Upper lobe of right lung (tissue), 1 donor: ENCODE data around the gene GABRR1. TPM values are rescaled to one million over a fixed set of nuclear protein-coding genes. Genes with fewer than 3 reads are reported as not detected.

Experiments
- ATAC-seq: fragments of 200-7000 bp; cut with Tn5 transposase; one replicate; pipeline ENCODE4 v1.9.1; 2020; ENCODE audit warnings: mild to moderate bottlenecking, moderate library complexity
- DNase-seq: peaks from one replicate; pipeline ENCODE4 v3.0.0-alpha.2; 2020
- H3K27ac ChIP-seq: fragments of 200-600 bp; one replicate; pipeline ENCODE4 v1.8.0; 2022
- H3K27me3 ChIP-seq: fragments of 200-600 bp; one replicate; pipeline ENCODE4 v1.8.0; 2022; ENCODE audit warnings: mild to moderate bottlenecking
- H3K36me3 ChIP-seq: fragments of 200-600 bp; one replicate; pipeline ENCODE4 v1.8.0; 2022
- H3K4me1 ChIP-seq: fragments of 200-600 bp; one replicate; pipeline ENCODE4 v1.8.0; 2022
- H3K4me3 ChIP-seq: fragments of 200-600 bp; one replicate; pipeline ENCODE4 v1.8.0; 2022; ENCODE audit warnings: mild to moderate bottlenecking
- H3K9me3 ChIP-seq: fragments of 200-600 bp; one replicate; pipeline ENCODE4 v1.8.0; 2022
- intact Hi-C: fragments of 100-400 bp; cut with DNase I; formaldehyde crosslinking; loops from one replicate; pipeline ENCODE4 v1.11.0; 2022
- total RNA-seq: library from RNA; stranded (reverse); fragmentation: NEBNext Ultra II Directional; extraction: Animal tissue kit (Norgen Biotek cat#: 25700); gene quantifications from one replicate; pipeline ENCODE4 v1.2.1, GENCODE V29; 2021
- TF ChIP-seq, protein P1 (sequence below): fragments of 200-600 bp; IDR thresholded peaks from one replicate; pipeline ENCODE4 v1.8.0; 2022; ENCODE audit warnings: antibody characterized with exemption
- donor health status: DM: no; HTN: yes; CAD: no; lungs with severe emphysema.

Gene GABRR1
- total RNA-seq, 1 donor from 2014 or later = not detected

GRCh38 chr6:89190741-89191140 is 26.4 kb downstream of the GABRR1 start:
- Histone ChIP-seq H3K36me3 (no peaks in the 10 kb centered on the region), H3K4me1 (no peaks in the 10 kb centered on the region), H3K9me3 (no peaks in the 10 kb centered on the region), H3K27ac (no peak overlapping the region), H3K4me3 (no peak overlapping the region), H3K27me3 (no peaks in the 10 kb centered on the region)
- ATAC-seq = no peak
- intact Hi-C loops = no loop called here
- TF ChIP-seq, protein P1, sequence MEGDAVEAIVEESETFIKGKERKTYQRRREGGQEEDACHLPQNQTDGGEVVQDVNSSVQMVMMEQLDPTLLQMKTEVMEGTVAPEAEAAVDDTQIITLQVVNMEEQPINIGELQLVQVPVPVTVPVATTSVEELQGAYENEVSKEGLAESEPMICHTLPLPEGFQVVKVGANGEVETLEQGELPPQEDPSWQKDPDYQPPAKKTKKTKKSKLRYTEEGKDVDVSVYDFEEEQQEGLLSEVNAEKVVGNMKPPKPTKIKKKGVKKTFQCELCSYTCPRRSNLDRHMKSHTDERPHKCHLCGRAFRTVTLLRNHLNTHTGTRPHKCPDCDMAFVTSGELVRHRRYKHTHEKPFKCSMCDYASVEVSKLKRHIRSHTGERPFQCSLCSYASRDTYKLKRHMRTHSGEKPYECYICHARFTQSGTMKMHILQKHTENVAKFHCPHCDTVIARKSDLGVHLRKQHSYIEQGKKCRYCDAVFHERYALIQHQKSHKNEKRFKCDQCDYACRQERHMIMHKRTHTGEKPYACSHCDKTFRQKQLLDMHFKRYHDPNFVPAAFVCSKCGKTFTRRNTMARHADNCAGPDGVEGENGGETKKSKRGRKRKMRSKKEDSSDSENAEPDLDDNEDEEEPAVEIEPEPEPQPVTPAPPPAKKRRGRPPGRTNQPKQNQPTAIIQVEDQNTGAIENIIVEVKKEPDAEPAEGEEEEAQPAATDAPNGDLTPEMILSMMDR = no peak
- DNase-seq = no peak

- Histone ChIP-seq H3K27me3 (no peaks in the 10 kb centered on the region), H3K36me3 (no peaks in the 10 kb centered on the region), H3K4me3 (no peak overlapping the region), H3K9me3 (no peaks in the 10 kb centered on the region), H3K27ac (no peak overlapping the region), H3K4me1 (no peaks in the 10 kb centered on the region)
- DNase-seq (no peak), ATAC-seq (no peak)
- TF ChIP-seq, protein P1 = no peak
- intact Hi-C loops = no loop called here
These were observed 29.7 kb downstream of the GABRR1 start for GRCh38 chr6:89187504-89187903.

- H3K4me1 ChIP-seq = no peaks in the 10 kb centered on the region
- H3K27ac ChIP-seq = no peak overlapping the region
- no peak overlapping the region for H3K4me3 ChIP-seq
- intact Hi-C loops = no loop called here
- TF ChIP-seq, protein P1 = no peak
- ATAC-seq (no peak), DNase-seq (no peak)
- H3K27me3 ChIP-seq = no peaks in the 10 kb centered on the region
- H3K9me3 ChIP-seq = no peaks in the 10 kb centered on the region
- no peaks in the 10 kb centered on the region for H3K36me3 ChIP-seq
These were observed 30.4 kb downstream of the GABRR1 start for GRCh38 chr6:89186762-89187161.

DNA sequence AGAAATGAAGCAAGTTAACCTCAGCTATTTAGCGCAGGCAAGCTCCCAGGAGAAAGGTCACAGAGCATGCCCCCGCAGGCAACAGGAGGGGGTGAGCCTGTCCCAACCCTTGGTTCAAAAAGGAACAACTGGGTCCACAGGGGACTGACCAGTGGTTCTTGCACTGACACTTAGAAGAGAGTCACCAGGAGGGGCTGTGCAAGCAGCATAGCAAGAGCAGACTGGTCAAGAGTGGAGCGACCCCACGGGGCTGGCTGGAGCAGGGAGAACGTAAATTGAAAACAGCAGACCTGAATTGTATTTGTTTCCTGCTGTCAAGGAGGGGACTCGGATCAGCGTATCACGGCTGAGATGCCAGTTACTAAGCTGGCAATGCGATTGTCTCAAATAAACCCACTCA is 32.8 kb downstream of the GABRR1 start:
- Histone ChIP-seq H3K36me3 (no peaks in the 10 kb centered on the region), H3K4me3 (no peak overlapping the region), H3K27ac (no peak overlapping the region), H3K27me3 (no peaks in the 10 kb centered on the region), H3K9me3 (no peaks in the 10 kb centered on the region), H3K4me1 (no peaks in the 10 kb centered on the region)
- no peak for ATAC-seq
- TF ChIP-seq, protein P1 = no peak
- intact Hi-C loops = no loop called here
- no peak for DNase-seq

DNA sequence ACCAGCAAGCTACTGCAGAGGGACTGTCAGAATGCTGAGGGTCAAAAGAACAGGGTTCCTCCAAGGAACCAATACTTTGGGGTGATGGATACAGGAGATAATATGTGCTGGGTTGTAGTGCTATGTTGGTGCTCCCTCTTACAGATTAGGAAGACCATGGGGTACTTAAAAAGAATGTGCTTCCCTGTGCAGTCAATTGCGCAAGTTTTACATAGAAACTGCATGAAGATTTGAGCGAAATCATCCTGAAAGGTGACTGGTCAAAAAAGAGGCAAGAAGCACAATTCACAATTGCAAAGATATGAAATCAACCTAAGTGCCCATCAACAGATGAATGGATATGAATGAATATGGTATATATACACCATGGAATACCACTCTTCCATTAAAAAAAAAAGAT is 33.9 kb downstream of the GABRR1 start:
- no peak overlapping the region for H3K4me3 ChIP-seq
- ATAC-seq = no peak
- no peaks in the 10 kb centered on the region for H3K27me3 ChIP-seq
- intact Hi-C loops = no loop called here
- no peaks in the 10 kb centered on the region for H3K9me3 ChIP-seq
- TF ChIP-seq, protein P1 = no peak
- no peak for DNase-seq
- no peak overlapping the region for H3K27ac ChIP-seq
- no peaks in the 10 kb centered on the region for H3K36me3 ChIP-seq
- H3K4me1 ChIP-seq = no peaks in the 10 kb centered on the region

DNA sequence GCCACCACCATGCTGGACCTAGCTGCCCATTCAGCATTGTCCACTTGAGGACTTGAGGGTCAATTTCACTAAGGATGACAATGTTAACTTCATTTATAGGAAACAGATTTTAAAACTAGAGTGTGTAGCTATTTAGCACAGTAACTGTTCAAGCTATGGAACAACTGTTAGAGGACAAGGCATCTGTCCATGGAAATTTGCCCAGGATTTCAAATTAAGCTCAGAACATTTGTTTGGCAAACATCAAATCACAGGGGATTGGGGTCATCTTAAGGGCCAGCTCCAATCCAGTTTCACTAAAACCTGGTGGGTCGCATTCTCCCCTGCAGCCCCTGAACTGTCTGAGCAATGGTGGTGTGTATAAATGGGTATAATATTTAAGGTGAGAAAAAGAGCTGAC is 36.2 kb downstream of the GABRR1 start:
- no peaks in the 10 kb centered on the region for H3K27me3 ChIP-seq
- no peaks in the 10 kb centered on the region for H3K9me3 ChIP-seq
- DNase-seq (no peak), ATAC-seq (no peak)
- TF ChIP-seq, protein P1 = no peak
- H3K27ac ChIP-seq = no peak overlapping the region
- intact Hi-C loops = no loop called here
- no peaks in the 10 kb centered on the region for H3K36me3 ChIP-seq
- H3K4me3 ChIP-seq = no peak overlapping the region
- H3K4me1 ChIP-seq = no peaks in the 10 kb centered on the region
